Measurements from ENCODE around the gene BBC3. TPM values are rescaled to one million over a fixed set of nuclear protein-coding genes. Genes with fewer than 3 reads are reported as not detected.

The BBC3 gene
- total RNA-seq, 1 donor from 2014 or later = 2.8 TPM

GRCh38 chr19:47229676-47230053, 1.3 kb downstream of the BBC3 start:
- Mint-ChIP-seq H3K4me3 (no peak overlapping the region), H3K36me3 (no peaks in the 10 kb centered on the region), H3K9me3 (no peaks in the 10 kb centered on the region), H3K4me1 (peaks cover 23% of the 10 kb centered on the region), H3K27ac (no peak overlapping the region), H3K27me3 (ENCODE audit: insufficient read depth, low read depth) (peaks cover 15% of the 10 kb centered on the region)
- Histone ChIP-seq H3K4me2 (peak overlapping the region; percentile 99), H3K4me3 (peak overlapping the region; percentile 100), H3K27ac (no peak overlapping the region), H3K4me1 (peaks cover 23% of the 10 kb centered on the region), H3K9me3 (ENCODE audit: low read depth) (no peaks in the 10 kb centered on the region), H3K79me2 (ENCODE audit: low read depth) (peaks cover 46% of the 10 kb centered on the region), H3K36me3 (no peaks in the 10 kb centered on the region), H3K9ac (peak overlapping the region; percentile 38), H2AFZ (replicated peaks) (no peak overlapping the region), H4K20me1 (ENCODE audit: low read depth) (peaks cover 24% of the 10 kb centered on the region), H3F3A (ENCODE audit: low read depth) (peaks cover 60% of the 10 kb centered on the region), H3K27me3 (no peaks in the 10 kb centered on the region)
- TF ChIP-seq EZH2phosphoT487 (IDR thresholded peaks at IDR 0.05) = no peak
- no peak for DNase-seq (ENCODE audit: low spot score)

GRCh38 chr19:47228937-47229675, 1.9 kb downstream of the BBC3 start:
- no peak overlapping the region for H3K27ac Mint-ChIP-seq
- peaks cover 23% of the 10 kb centered on the region for H3K4me1 ChIP-seq

GRCh38 chr19:47228168-47228936, 2.6 kb downstream of the BBC3 start:
- peaks cover 60% of the 10 kb centered on the region for H3F3A ChIP-seq (ENCODE audit: low read depth)
- no peaks in the 10 kb centered on the region for H3K36me3 ChIP-seq
- TF ChIP-seq EZH2phosphoT487 (IDR thresholded peaks at IDR 0.05) = no peak
- TF ChIP-seq CTCF (IDR thresholded peaks at IDR 0.05) = no peak
- no peak for TF ChIP-seq EZH2 (IDR thresholded peaks at IDR 0.05)
- Mint-ChIP-seq H3K27me3 (ENCODE audit: insufficient read depth, low read depth) (peaks cover 12% of the 10 kb centered on the region), H3K36me3 (no peaks in the 10 kb centered on the region), H3K9me3 (no peaks in the 10 kb centered on the region), H3K4me3 (no peak overlapping the region), H3K27ac (no peak overlapping the region), H3K4me1 (peaks cover 23% of the 10 kb centered on the region)
- peak; percentile 64 for DNase-seq (ENCODE audit: low spot score)
- peaks cover 57% of the 10 kb centered on the region for H3K79me2 ChIP-seq (ENCODE audit: low read depth)
- H3K4me3 ChIP-seq = peak overlapping the region; percentile 100
- no peak overlapping the region for H2AFZ ChIP-seq (replicated peaks)
- H3K4me2 ChIP-seq = peak overlapping the region; percentile 99
- H4K20me1 ChIP-seq (ENCODE audit: low read depth) = peaks cover 24% of the 10 kb centered on the region
- no peaks in the 10 kb centered on the region for H3K27me3 ChIP-seq
- no peaks in the 10 kb centered on the region for H3K9me3 ChIP-seq (ENCODE audit: low read depth)
- peak overlapping the region; percentile 20 for H3K9ac ChIP-seq
- H3K27ac ChIP-seq = peak overlapping the region; percentile 36
- peaks cover 23% of the 10 kb centered on the region for H3K4me1 ChIP-seq

More at GRCh38 chr19:47228937-47229675, 1.9 kb downstream of the BBC3 start:
- H3K4me2 ChIP-seq = peak overlapping the region; percentile 99
- no peaks in the 10 kb centered on the region for H3K27me3 ChIP-seq
- peak overlapping the region; percentile 100 for H3K4me3 ChIP-seq
- Mint-ChIP-seq H3K9me3 (no peaks in the 10 kb centered on the region), H3K27me3 (ENCODE audit: insufficient read depth, low read depth) (peaks cover 12% of the 10 kb centered on the region), H3K4me1 (peaks cover 23% of the 10 kb centered on the region), H3K4me3 (no peak overlapping the region), H3K36me3 (no peaks in the 10 kb centered on the region)
- no peak for TF ChIP-seq EZH2 (IDR thresholded peaks at IDR 0.05)
- TF ChIP-seq EZH2phosphoT487 (IDR thresholded peaks at IDR 0.05) = no peak
- TF ChIP-seq CTCF (IDR thresholded peaks at IDR 0.05) = no peak
- H3K9ac ChIP-seq = no peak overlapping the region
- H2AFZ ChIP-seq (replicated peaks) = no peak overlapping the region
- peaks cover 60% of the 10 kb centered on the region for H3F3A ChIP-seq (ENCODE audit: low read depth)
- H4K20me1 ChIP-seq (ENCODE audit: low read depth) = peaks cover 24% of the 10 kb centered on the region
- H3K36me3 ChIP-seq = no peaks in the 10 kb centered on the region
- no peaks in the 10 kb centered on the region for H3K9me3 ChIP-seq (ENCODE audit: low read depth)
- H3K79me2 ChIP-seq (ENCODE audit: low read depth) = peaks cover 51% of the 10 kb centered on the region
- no peak overlapping the region for H3K27ac ChIP-seq
- peak; percentile 40 for DNase-seq (ENCODE audit: low spot score)

All from neural progenitor cell (in vitro differentiated cells).